ENCODE measurements around the gene NXPH4. TPM values are rescaled to one million over a fixed set of nuclear protein-coding genes. Genes with fewer than 3 reads are reported as not detected.

NXPH4 gene
- polyA plus RNA-seq, 1 donor = 4.2 TPM

DNA sequence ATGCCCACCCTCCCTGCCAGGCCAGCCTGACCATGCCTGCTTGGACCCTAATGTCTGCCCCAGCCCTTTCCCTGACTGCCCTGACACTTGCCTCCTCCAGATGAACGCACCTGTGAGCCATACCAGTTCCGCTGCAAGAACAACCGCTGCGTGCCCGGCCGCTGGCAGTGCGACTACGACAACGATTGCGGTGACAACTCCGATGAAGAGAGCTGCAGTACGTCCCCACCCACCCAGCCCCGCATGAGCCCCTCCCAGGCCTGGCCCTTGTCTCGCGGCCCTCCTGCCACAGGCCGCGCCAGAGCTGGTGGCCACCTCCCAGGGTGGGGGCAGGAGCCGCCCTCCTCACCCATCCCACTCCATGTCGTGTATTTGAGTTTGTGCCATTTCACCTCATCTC is 14.3 kb upstream of the NXPH4 start:
- DNase-seq = no peak

GRCh38 chr12:57203201-57203600 is 13.4 kb upstream of the NXPH4 start:
- DNase-seq = no peak

DNA sequence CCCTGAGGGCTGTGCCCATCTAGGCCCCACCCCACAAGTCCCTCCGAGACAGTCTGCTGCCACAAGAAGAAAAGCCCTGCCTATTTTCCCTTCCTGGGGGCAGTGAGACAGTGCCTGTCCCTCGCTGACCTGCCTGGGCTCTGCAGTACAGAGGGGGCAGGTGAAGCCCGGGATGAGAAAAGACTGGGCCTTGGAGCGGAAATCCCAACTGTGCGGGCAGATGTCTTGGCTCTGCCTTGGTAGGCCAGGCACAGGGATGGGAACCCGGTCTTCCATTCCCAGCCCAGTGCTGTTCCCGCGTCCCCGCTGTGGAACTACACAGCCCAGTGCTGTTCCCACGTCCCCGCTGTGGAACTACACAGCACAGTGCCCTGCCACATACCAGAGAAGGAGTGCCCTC is 12.8 kb upstream of the NXPH4 start:
- DNase-seq = no peak

GRCh38 chr12:57204454-57204853 is 12.1 kb upstream of the NXPH4 start:
- no peak for DNase-seq

GRCh38 chr12:57205186-57205585 is 11.4 kb upstream of the NXPH4 start:
- DNase-seq = no peak

GRCh38 chr12:57205931-57206330 is 10.7 kb upstream of the NXPH4 start:
- no peak for DNase-seq

GRCh38 chr12:57207731-57208630 is 8.6 kb upstream of the NXPH4 start:
- no peak for DNase-seq

DNA sequence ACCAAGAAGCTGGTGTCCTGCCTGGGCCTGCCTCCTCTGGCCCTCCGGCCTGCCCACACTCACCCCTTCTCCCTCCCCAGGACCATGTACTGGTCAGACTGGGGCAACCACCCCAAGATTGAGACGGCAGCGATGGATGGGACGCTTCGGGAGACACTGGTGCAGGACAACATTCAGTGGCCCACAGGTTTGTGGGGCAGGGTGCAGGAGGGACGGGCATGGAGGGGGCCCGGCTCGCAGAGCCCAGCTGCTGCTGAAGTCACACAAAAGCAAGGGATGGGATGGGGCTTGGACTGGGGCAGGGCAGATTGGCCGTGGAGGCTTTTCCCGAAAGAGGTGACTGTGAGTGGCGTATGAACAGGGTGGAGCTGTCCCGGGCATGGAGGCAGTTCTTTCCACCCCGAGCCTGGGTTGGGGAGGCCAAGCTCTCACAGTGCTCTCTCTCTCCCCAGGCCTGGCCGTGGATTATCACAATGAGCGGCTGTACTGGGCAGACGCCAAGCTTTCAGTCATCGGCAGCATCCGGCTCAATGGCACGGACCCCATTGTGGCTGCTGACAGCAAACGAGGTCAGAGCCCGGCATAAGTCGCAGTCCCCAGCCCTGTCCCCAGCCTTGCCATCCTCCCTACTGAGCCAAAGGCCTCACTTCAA is 7.8 kb upstream of the NXPH4 start:
- no peak for DNase-seq

DNA sequence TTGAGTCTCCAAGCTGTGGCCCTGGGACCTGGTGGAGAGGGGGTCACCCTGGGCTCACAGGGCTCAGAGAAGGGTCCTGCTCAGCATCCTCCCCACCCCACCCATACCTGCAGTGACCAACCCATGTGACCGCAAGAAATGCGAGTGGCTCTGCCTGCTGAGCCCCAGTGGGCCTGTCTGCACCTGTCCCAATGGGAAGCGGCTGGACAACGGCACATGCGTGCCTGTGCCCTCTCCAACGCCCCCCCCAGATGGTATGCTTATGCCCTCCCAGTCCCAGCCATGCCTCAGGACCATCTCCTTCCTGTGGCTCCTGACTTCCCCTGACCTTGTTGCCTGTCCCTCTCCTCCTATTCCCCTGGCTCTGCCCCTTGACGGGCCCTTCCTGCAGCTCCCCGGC is 6.7 kb upstream of the NXPH4 start:
- DNase-seq = no peak

- DNase-seq = no peak
Observed at GRCh38 chr12:57210461-57210860, 6.1 kb upstream of the NXPH4 start.

DNA sequence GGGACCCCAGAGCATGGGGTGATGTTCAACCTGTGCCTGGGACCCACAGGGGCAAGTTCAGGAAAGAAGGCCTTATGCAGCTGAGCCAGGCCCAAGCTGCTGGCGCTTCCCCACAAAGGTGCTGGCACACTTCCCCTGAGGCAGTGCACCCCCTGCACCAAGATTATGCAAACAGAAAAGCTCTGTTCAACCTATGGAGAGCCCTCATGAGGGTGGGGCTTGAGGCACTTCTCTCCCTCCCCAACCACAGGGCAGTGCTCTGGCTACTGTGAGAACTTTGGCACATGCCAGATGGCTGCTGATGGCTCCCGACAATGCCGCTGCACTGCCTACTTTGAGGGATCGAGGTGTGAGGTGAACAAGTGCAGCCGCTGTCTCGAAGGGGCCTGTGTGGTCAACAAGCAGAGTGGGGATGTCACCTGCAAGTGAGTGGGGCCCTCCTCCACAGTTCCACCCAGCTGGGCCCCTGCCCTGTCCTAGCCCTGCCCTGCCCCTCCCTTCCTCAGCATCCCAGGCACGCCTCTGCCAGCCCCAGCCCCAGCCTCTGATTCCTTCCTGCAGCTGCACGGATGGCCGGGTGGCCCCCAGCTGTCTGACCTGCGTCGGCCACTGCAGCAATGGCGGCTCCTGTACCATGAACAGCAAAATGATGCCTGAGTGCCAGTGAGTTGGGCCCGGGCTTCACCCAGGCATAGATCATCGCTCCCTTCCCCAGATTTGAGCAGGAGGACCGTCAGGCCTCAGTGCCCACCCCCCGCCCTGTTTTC is 5.5 kb upstream of the NXPH4 start:
- DNase-seq = no peak

DNA sequence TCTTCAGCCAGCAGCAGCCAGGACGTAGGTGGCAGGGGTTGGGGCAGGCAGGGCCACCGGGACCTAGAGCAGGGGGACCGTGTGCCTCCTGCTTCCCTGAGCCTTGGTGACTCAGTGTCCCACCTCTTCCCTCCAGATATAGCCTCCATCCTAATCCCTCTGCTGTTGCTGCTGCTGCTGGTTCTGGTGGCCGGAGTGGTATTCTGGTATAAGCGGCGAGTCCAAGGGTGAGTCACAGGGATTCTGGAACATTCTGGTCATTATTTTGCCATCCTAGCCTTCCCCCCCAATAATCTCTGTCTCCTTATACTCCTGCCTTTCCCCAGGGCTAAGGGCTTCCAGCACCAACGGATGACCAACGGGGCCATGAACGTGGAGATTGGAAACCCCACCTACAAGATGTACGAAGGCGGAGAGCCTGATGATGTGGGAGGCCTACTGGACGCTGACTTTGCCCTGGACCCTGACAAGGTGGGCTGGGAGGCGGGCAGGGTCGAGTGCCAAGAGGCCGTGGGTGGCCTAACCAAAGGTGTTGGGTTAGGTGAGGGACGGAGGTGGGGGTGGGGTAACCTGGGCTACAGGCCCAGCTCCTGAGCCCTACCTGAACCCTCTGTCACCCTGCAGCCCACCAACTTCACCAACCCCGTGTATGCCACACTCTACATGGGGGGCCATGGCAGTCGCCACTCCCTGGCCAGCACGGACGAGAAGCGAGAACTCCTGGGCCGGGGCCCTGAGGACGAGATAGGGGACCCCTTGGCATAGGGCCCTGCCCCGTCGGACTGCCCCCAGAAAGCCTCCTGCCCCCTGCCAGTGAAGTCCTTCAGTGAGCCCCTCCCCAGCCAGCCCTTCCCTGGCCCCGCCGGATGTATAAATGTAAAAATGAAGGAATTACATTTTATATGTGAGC is 4.5 kb upstream of the NXPH4 start:
- no peak for DNase-seq

- DNase-seq = no peak
Observed at GRCh38 chr12:57212701-57213057, 3.9 kb upstream of the NXPH4 start.

DNA sequence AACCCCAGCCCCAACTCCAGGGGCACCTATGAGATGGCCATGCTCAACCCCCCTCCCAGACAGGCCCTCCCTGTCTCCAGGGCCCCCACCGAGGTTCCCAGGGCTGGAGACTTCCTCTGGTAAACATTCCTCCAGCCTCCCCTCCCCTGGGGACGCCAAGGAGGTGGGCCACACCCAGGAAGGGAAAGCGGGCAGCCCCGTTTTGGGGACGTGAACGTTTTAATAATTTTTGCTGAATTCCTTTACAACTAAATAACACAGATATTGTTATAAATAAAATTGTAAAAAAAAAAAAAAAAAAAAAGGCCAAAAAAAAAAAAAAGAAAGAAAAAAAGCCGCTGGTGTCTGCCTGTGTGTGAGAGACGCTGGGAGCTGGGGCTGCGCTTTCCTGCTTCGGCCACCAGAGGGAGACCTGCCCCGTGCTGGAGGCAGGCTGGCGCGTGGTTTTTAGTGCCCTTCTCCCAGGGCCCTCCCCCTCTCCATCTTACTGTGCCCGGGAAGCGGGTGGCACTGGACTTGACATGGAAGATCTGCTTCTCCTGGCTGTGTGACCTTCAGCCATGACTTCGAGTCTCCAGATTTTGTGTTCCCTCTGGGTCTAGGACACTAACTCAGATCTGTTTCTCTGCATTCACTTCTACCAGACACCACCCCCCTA is 3.4 kb upstream of the NXPH4 start:
- peak; percentile 80 for DNase-seq

GRCh38 chr12:57213763-57214397 is 2.7 kb upstream of the NXPH4 start:
- no peak for DNase-seq

- DNase-seq = no peak
Observed at GRCh38 chr12:57214398-57214781, 2.2 kb upstream of the NXPH4 start.

DNA sequence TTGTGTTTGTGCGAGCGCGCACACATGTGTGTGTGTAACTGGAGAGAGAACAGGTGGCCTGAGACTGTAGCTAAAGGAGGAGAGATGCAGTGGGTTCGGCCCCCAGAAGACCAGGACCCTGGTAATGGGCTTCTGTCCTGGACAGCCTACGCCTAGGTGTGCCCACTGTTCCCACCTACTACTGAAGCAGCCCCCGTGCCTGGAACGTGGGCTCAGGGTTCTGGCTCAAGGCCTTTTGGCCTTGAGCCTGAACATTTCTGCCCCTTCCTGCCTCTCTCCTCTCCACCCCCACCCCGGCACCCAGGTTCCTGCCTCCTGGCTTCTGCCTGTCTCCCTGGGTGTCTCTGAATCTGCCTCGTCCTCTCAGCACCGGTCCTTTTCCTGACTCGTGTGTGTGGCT is 1.5 kb upstream of the NXPH4 start:
- no peak for DNase-seq

- no peak for DNase-seq
Observed at GRCh38 chr12:57215668-57216013, 953 bp upstream of the NXPH4 start.

DNA sequence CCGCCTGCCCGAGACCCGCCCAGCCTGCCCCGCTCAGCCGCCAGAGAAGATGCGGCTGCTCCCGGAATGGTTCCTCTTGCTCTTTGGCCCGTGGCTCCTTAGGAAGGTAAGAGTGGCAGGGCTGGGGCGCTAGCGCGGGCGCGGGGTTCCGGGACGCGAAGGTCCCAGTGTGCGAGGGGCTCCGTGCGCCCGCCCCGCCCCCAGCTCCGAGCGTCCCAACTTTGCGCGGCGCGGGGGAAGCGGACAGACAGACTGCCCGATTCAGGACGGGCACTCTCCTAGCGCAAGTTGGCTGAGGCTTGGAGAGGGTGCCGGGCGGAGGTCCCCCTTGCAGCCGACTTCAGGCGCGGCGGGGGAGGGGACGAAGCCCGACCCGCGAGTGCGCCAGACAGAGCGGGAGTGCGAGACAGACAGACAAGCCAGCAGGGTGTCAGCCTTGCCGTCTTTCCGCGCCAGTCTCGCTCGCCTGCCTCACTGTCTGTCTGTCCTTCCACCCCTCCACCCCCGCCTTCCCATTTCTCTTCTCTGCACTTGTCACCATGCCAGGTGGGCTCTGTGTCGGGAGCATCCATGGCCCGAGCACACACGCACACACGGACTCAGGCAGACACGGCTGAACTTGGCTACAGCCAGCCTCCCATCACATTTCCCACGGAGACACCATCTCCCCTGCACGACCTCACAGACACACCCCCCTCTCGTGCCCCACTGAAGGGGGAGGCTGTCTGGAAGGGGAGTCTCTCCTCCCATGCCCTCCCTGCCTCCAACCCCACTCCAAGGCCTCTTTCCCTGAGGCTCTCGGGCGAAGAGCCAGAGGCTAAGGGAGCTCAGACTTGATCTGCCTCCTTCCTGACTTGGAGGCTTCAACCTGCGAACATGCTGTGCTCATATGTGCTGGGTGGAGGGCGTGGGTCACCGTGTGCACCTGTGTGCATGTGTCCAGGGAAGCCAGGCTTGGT is 606 bp downstream of the NXPH4 start:
- DNase-seq = no peak

Data from left kidney (tissue), 2 donors.